ENCODE data around the gene TNKS1BP1. TPM values are rescaled to one million over a fixed set of nuclear protein-coding genes. Genes with fewer than 3 reads are reported as not detected.

The TNKS1BP1 gene
- total RNA-seq, 4 donors from 2014 or later = 241 to 276 (median 272) TPM

DNA sequence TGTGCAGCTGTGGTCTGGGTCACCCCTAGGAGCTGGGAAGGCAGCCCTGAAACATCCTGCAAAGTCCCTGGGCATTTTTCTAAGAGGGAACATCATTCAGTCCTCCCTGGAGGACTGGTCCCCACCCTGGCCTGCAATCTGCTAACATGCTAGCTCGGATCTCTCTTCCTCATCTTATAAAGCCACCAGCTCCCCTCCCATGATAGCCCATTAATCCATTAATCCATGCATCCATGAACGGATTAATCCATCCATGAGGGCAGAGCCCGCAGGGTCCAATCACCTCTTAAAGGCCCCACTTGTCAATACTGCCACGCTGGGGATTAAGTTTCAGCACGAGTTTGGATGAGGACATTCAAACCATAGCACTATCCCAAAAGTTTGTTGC is 44.1 kb upstream of the TNKS1BP1 start:
- WGBS = 78% methylated on average over 5 of the region's 5 CpGs
- H3K9me3 ChIP-seq = no peaks in the 10 kb centered on the region
- H3K27ac ChIP-seq = no peak overlapping the region

DNA sequence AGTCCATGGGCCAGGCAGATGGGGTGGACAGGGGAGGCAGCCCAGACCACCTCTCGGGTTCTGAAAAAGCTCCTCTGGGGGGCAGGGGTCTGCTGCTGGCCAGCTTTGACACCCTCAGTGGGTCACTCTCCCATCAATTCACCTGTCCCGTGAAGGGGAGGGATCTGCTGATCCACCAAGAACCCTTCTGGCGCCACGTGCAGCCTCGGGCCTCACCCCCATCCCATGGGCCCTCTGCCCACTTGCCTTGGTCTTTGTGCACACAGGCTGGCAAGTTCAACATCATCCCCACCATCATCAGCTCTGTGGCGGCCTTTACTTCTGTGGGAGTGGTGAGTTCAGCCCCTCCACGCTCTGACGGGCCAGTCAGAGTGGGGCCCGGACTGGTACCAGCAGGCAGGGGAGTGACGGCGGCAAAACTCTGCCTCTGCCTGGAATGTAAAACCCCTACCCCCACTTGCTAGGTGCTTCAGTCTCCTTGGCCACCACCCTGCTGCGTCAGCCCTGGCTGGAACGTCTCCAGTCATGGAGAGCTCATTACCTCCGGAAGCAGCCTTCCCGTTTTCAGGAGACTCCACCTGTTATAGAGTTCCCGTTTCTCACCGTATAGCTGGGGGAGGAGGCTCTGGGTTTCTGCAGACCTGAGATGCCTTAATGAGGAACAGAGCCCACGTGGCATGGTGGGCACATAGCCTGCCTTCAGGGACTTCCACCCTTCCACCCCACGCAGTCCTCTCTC is 43.5 kb upstream of the TNKS1BP1 start:
- Histone ChIP-seq H3K27ac (no peak overlapping the region), H3K36me3 (no peaks in the 10 kb centered on the region), H3K4me3 (no peak overlapping the region), H3K27me3 (no peaks in the 10 kb centered on the region), H3K9me3 (no peaks in the 10 kb centered on the region), H3K4me1 (peaks cover 3% of the 10 kb centered on the region)
- TF ChIP-seq POLR2A (IDR thresholded peaks at IDR 0.05) = no peak
- TF ChIP-seq, protein P1, sequence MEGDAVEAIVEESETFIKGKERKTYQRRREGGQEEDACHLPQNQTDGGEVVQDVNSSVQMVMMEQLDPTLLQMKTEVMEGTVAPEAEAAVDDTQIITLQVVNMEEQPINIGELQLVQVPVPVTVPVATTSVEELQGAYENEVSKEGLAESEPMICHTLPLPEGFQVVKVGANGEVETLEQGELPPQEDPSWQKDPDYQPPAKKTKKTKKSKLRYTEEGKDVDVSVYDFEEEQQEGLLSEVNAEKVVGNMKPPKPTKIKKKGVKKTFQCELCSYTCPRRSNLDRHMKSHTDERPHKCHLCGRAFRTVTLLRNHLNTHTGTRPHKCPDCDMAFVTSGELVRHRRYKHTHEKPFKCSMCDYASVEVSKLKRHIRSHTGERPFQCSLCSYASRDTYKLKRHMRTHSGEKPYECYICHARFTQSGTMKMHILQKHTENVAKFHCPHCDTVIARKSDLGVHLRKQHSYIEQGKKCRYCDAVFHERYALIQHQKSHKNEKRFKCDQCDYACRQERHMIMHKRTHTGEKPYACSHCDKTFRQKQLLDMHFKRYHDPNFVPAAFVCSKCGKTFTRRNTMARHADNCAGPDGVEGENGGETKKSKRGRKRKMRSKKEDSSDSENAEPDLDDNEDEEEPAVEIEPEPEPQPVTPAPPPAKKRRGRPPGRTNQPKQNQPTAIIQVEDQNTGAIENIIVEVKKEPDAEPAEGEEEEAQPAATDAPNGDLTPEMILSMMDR (IDR thresholded peaks at IDR 0.05) = no peak
- TF ChIP-seq POLR2AphosphoS5 (IDR thresholded peaks at IDR 0.05) = no peak
- no peak for TF ChIP-seq EP300 (IDR thresholded peaks at IDR 0.05)
- 59% methylated on average over 11 of the region's 19 CpGs for WGBS
- no peak for DNase-seq (ENCODE audit: low spot score in 2 of 2)

More for the DNA sequence above, 44.1 kb upstream of the TNKS1BP1 start:
- Histone ChIP-seq H3K36me3 (no peaks in the 10 kb centered on the region), H3K4me3 (no peak overlapping the region), H3K4me1 (no peaks in the 10 kb centered on the region), H3K27me3 (no peaks in the 10 kb centered on the region)
- DNase-seq (ENCODE audit: low spot score in 2 of 2) = no peak
- TF ChIP-seq POLR2AphosphoS5 (IDR thresholded peaks at IDR 0.05) (no peak), POLR2A (IDR thresholded peaks at IDR 0.05) (no peak), EP300 (IDR thresholded peaks at IDR 0.05) (no peak)
- TF ChIP-seq, protein P1 (IDR thresholded peaks at IDR 0.05) = no peak

GRCh38 chr11:57364851-57365660 is 40.3 kb upstream of the TNKS1BP1 start:
- no peaks in the 10 kb centered on the region for H3K27me3 ChIP-seq
- DNase-seq (ENCODE audit: low spot score in 2 of 2) = no peak
- H3K9me3 ChIP-seq = no peaks in the 10 kb centered on the region
- TF ChIP-seq, protein P1 (IDR thresholded peaks at IDR 0.05) = no peak
- TF ChIP-seq POLR2AphosphoS5 (IDR thresholded peaks at IDR 0.05) = no peak
- TF ChIP-seq POLR2A (IDR thresholded peaks at IDR 0.05) = no peak
- TF ChIP-seq EP300 (IDR thresholded peaks at IDR 0.05) = no peak
- H3K4me1 ChIP-seq = peaks cover 3% of the 10 kb centered on the region
- WGBS = 87% methylated on average over 9 of the region's 9 CpGs
- H3K36me3 ChIP-seq = no peaks in the 10 kb centered on the region
- no peak overlapping the region for H3K4me3 ChIP-seq
- H3K27ac ChIP-seq = no peak overlapping the region

GRCh38 chr11:57363131-57364080 is 38.7 kb upstream of the TNKS1BP1 start:
- Histone ChIP-seq H3K27ac (no peak overlapping the region), H3K27me3 (no peaks in the 10 kb centered on the region), H3K36me3 (no peaks in the 10 kb centered on the region), H3K4me1 (peaks cover 15% of the 10 kb centered on the region), H3K9me3 (no peaks in the 10 kb centered on the region), H3K4me3 (no peak overlapping the region)
- TF ChIP-seq POLR2AphosphoS5 (IDR thresholded peaks at IDR 0.05) (no peak), EP300 (IDR thresholded peaks at IDR 0.05) (no peak), POLR2A (IDR thresholded peaks at IDR 0.05) (no peak)
- TF ChIP-seq, protein P1 (IDR thresholded peaks at IDR 0.05) = no peak
- DNase-seq (ENCODE audit: low spot score in 2 of 2) = no peak
- WGBS = 47% methylated on average over 6 of the region's 7 CpGs
